ENCODE results near the gene MT1HL1.

MT1HL1 gene

DNA sequence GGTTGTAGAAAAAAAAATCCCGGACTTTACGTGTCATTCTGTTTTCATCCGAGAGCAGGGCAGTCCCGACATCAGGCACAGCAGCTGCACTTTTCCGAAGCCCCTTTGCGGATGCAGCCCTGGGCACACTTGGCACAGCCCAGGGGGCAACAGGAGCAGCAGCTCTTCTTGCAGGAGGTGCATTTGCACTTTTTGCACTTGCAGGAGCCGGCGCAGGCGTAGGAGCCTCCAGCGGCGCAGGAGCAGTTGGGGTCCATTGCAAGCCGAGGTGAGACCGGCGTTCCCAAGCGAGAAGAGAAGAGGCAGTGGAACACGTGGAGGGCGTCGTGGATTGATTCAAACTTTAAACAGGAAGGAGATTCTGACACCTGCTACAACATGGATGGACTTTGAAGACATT lies at the start of gene MT1HL1:
Gene MT1HL1, minus strand, starts transcription at position 326 of the 400 bp plus-strand sequence. Its CDS starts 69 bp downstream, at position 257.
- DNase-seq (ENCODE audit: low read depth in 2 of 2) = no peak

DNA sequence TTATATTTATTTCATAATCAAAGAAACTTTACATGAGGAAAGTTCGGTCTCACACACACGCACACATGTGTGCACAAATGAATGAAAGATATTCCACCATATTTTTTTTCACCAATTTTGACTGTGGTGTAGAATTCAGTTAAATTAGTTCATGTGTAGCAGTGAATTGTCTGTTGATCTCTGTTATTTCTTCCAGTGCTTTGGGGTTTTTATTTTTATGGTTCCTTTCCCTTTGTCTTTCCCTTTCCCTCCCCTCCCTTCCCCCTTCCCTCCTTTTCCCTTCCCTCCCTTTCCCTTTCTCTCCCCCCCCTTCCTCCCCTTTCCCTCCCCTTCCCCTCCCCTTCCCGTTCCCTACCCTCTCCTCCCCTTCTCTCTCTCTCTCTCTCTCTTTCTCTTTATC lies 46.7 kb upstream of the MT1HL1 start:
- DNase-seq (ENCODE audit: low read depth in 2 of 2) = no peak

DNA sequence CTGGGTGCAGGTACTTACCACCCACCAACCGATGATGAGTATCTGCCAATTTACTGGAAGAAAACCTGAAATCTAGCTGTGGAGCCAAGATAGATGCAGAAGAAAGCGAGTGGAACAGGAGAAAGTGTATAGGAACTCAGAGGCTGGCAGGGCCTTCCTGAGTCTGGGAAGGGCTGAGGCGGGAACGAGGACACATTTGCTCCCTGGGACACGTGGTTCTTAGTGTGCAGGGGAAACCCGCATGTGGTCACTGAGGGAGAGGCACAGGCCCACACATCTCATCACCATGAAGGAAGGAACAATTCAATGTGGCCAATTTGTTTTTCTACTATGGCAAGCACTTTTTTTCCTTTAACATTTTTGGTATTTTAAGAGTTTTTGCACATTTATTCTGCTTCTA lies 45.9 kb upstream of the MT1HL1 start:
- no peak for DNase-seq (ENCODE audit: low read depth in 2 of 2)

- no peak for DNase-seq (ENCODE audit: low read depth in 2 of 2)
Measured at GRCh38 chr1:237048803-237049202, 44.6 kb upstream of the MT1HL1 start.

- DNase-seq (ENCODE audit: low read depth in 2 of 2) = no peak
Measured at GRCh38 chr1:237045278-237046016, 41.2 kb upstream of the MT1HL1 start.

GRCh38 chr1:237043846-237044636 lies 39.8 kb upstream of the MT1HL1 start:
- no peak for DNase-seq (ENCODE audit: low read depth in 2 of 2)

DNA sequence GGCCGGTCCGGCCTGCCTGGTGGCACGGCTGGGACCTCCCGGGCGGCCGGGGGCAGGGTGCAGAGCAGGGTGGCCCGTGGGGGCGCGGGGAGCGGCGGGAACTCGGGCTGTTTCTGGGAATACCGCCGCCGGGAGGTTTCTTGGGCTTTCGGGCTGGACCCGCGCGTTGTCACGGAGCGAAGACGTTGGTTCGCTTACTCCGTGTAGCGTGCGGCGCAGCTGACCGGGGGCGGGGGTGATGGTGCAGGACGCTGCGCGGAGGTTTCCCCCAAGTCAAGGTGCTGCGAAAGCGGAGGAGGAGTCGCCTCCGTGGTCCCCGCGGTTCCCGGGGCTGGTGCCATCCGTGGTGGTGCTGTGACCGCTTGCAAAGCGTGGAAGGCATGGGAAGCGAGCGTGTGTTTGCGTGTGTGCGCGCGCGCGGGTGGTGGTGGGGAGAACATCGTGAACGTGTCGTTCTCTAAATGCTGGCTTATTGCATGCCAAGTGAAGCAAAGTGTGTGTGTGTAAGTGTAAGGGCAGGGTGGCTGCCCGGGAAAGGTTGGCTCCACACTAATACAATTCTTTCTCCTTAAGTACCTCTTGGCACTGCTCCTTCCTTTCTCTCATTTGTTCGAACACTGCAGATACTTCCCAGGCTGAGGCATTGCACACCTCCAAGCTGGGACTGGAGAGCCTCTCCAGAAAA lies 38.8 kb upstream of the MT1HL1 start:
- DNase-seq (ENCODE audit: low read depth in 2 of 2) = no peak

DNA sequence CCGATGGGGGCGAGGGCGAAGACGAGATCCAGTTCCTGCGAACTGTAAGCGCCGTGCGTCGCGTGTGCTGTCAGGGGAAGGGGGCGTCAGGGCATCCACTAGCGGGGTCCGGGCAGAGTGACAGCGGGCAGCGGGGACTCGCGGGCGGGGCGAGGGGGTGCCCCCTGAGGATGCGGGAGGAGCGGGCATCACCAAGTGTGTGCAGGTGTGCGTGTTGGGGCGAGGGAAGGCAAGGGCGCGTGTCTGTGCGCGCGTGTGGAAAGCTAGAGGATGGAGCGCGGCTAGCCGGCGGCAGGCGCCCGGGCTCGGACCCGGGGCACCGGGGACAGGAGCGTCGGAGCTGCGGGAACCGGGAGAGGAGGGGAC lies 38.3 kb upstream of the MT1HL1 start:
- DNase-seq (ENCODE audit: low read depth in 2 of 2) = no peak

GRCh38 chr1:237041795-237042525 lies 37.7 kb upstream of the MT1HL1 start, which contains the start of gene RYR2:
Gene RYR2 (plus strand): TSS chr1:237042184. CDS start chr1:237042522, 338 bp downstream.
- DNase-seq (ENCODE audit: low read depth in 2 of 2) = no peak

DNA sequence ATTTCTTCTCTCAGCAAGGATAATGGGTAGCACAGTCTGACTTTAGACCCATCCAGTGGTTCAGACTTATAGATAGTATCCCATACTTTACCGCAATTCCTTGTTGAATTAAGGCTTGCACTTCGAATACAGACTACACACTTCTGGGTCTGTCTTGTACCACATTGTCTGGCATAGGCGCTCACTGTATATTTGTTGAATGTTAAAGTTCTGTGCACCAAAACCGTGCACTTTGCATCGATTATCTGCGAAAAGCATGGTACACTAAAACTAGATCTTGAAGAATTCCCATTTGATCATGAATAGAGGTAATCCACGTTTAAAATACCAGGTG lies 37.2 kb upstream of the MT1HL1 start:
- no peak for DNase-seq (ENCODE audit: low read depth in 2 of 2)

- no peak for DNase-seq (ENCODE audit: low read depth in 2 of 2)
Measured at GRCh38 chr1:237040823-237041222, 36.6 kb upstream of the MT1HL1 start.

DNA sequence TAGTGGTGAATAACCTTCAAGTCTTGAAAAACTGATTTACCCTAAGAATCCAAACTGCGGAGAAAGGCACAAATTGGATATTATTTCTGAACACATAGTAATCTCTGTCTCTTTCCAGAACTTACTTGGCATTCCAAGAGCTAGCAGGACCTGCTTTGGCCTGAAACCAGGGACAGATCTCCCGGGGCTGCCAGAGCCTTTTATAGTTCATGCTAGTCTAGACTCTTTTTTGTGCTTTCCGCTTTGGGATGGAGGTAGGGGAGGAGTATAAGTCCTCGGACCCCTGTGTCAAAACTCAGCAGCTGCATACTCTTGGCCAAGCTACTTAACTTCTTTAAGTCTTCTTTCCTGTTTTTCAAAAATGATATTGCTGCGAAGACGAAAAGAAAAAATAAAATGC lies 34.0 kb upstream of the MT1HL1 start:
- no peak for DNase-seq (ENCODE audit: low read depth in 2 of 2)

DNA sequence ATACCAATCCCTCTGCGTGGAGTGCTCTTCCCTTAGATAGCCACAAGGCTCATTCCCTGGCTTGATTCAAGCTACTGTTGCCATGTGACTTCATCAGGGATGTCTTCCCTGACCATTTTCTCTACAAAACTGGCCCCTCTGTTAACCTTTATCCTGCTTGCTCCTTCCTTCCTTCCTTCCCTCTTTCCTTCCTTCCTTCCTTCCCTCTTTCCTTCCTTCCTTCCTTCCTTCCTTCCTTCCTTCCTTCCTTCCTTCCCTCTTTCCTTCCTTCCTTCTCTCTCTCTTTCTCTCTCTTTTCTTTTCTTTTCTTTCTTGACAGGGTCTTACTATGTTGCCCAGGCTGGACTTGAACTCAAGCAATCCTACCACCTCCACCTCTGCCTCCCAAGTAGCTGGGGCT lies 31.5 kb upstream of the MT1HL1 start:
- DNase-seq (ENCODE audit: low read depth in 2 of 2) = no peak

DNA sequence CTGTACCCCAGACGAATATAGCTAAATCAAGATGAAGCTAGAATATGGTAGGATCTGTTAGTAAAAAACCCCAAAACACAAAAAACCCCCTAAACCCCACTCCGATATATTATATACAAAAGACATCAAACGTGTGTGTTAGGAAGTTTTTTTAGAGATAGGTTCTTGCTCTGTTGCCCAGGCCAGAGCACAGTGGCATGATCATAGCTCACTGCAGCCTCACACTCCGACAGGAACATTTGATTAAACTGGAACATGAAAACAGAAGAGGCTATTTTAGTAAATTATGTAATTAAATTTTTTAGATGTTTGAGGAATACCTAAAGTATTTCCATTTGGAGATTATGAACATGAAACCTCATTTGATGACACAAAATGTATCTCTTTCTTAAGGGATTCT lies 29.6 kb upstream of the MT1HL1 start:
- no peak for DNase-seq (ENCODE audit: low read depth in 2 of 2)

- DNase-seq (ENCODE audit: low read depth in 2 of 2) = no peak
Measured at GRCh38 chr1:237033061-237033460, 28.8 kb upstream of the MT1HL1 start.

- no peak for DNase-seq (ENCODE audit: low read depth in 2 of 2)
Measured at GRCh38 chr1:237032029-237032428, 27.8 kb upstream of the MT1HL1 start.

GRCh38 chr1:237031480-237031879 lies 27.2 kb upstream of the MT1HL1 start:
- DNase-seq (ENCODE audit: low read depth in 2 of 2) = no peak

GRCh38 chr1:237029850-237030535 lies 25.8 kb upstream of the MT1HL1 start:
- DNase-seq (ENCODE audit: low read depth in 2 of 2) = no peak

DNA sequence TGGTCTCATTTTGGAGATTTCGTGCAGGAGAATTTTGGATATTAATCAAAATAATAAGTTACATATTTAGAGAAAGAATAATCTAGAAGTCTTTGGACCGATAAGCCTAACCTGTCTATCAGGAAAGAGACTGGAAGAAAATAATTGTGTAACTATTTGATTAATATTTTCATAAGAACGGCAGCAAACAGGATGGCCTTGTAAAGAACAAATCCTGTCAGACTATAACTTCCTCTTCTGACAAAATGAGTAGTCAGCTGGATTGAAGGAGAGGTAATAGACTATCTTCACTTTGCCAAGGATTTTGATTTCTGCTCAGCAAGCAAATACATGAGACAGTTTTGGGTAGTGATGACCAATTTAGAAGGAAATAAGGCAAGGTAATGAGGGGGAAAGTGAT lies 25.0 kb upstream of the MT1HL1 start:
- no peak for DNase-seq (ENCODE audit: low read depth in 2 of 2)

DNA sequence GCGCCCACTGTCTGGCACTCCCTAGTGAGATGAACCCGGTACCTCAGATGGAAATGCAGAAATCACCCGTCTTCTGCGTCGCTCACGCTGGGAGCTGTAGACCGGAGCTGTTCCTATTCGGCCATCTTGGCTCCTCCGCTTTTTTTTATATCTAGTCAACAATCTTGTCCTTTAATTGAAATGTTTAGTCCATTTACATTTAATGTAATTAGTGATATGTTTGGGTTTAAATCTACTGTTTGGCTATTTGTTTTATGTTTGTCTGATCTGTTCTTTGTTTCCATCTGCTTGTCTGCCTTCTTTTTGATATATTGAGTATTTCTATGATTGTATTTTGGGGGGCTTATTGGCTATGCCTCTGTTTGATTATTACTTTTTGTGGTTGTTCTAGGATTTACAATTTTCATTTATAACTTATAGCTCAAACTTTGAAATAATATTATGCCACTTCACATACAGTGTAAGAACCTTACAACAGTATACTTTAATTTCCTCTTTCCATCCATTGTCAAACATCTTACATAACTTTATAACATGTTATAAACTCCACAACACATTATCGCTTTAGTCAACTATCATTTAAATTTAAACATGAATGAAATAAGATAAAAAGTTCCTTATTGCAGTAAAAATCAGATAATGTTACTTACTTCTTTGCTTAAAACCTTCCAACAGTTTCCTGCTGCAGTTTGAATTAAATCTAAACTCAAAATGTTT lies 21.3 kb upstream of the MT1HL1 start:
- no peak for DNase-seq (ENCODE audit: low read depth in 2 of 2)

GRCh38 chr1:237018896-237019295 lies 14.7 kb upstream of the MT1HL1 start:
- no peak for DNase-seq (ENCODE audit: low read depth in 2 of 2)

Measured in stimulated activated CD4-positive, alpha-beta T cell treated with anti-CD3 and anti-CD28 coated beads, Interleukin-15, amount 100 ng/mL, for 48 hours (primary cell).